Dendritic cell treated with granulocyte-macrophage colony-stimulating factor and Interleukin-4, amounts not matched to agents 40 ng/mL and 50 ng/mL, for 4 days (primary cell): ENCODE measurements around the gene KCNMA1.

Source experiments
- H3K27ac Mint-ChIP-seq: one replicate; pipeline ENCODE4 v1.8.0; 2022; ENCODE audit warnings: mild to moderate bottlenecking, mixed read lengths
- H3K27me3 Mint-ChIP-seq: one replicate; pipeline ENCODE4 v1.8.0; 2022; ENCODE audit warnings: mild to moderate bottlenecking, mixed read lengths
- H3K36me3 Mint-ChIP-seq: one replicate; pipeline ENCODE4 v1.8.0; 2022; ENCODE audit warnings: low read depth, mixed read lengths
- H3K4me1 Mint-ChIP-seq: one replicate; pipeline ENCODE4 v1.8.0; 2022; ENCODE audit warnings: low read depth, mixed read lengths
- H3K4me3 Mint-ChIP-seq: one replicate; pipeline ENCODE4 v1.8.0; 2022; ENCODE audit warnings: mild to moderate bottlenecking, moderate library complexity, mixed read lengths
- H3K9me3 Mint-ChIP-seq: one replicate; pipeline ENCODE4 v1.8.0; 2022; ENCODE audit warnings: mixed read lengths
- intact Hi-C: fragments of 100-400 bp; cut with micrococcal nuclease; formaldehyde crosslinking; loops from one replicate; pipeline ENCODE4 v1.15.0; 2022

KCNMA1 gene

DNA sequence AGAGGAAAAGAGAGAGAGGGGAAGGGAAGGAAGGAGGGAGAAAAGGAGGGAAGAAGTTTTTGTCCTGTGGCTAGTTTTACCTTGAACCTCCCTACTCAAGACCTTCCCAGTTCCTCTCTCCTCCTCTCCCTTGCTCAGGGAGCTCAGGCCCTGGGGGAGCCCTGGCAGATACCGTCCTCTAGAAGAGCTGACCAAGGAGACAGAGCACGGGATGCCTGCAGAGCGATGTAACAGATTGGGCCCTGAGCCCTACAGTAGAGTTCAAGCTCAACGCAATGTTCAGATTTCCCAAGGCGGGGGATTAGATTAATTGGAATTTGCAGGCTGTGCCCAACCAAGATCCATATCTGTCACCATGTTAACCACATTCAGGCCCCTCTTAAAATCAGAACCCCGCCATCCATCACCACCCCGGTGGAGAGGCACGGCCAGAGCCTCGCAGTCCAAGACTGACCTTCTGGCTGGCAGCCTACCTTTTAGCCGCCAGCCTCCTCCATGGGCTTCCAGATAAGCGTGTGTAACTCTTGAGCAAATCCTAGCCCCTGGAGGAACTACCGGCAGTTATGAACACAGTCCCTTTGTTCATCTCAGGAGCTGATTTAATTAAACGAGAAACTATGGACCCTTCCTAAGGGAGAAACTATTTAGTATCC is 70.6 kb downstream of the KCNMA1 start:
- Mint-ChIP-seq H3K27me3 (peaks cover 38% of the 10 kb centered on the region), H3K9me3 (no peaks in the 10 kb centered on the region), H3K4me1 (peaks cover 5% of the 10 kb centered on the region), H3K27ac (no peak overlapping the region), H3K36me3 (no peaks in the 10 kb centered on the region), H3K4me3 (no peak overlapping the region)
- intact Hi-C loops: no loop called here

DNA sequence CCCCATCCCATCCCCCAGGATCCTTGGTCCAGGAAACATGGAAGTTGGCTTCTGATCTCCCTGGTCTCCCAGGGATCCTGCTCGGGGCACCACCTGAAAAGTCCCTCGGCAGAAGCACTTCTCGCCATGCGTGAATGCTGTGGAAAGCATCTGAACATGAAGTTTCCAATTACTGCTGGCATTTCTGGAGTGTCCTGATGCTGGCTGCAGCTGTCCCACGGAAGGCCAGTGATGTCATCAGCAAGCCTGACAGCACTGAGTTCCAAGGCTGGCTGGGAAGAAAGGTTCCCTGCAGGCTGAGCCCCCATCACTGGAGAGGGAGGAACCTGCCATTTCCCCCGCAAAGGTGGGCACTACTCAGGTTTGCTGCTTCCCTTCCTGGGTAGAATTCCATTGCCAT is 71.4 kb downstream of the KCNMA1 start:
- Mint-ChIP-seq H3K36me3 (no peaks in the 10 kb centered on the region), H3K27ac (no peak overlapping the region), H3K9me3 (no peaks in the 10 kb centered on the region), H3K4me3 (no peak overlapping the region), H3K27me3 (peaks cover 38% of the 10 kb centered on the region), H3K4me1 (peaks cover 5% of the 10 kb centered on the region)
- intact Hi-C loops: no loop called here

DNA sequence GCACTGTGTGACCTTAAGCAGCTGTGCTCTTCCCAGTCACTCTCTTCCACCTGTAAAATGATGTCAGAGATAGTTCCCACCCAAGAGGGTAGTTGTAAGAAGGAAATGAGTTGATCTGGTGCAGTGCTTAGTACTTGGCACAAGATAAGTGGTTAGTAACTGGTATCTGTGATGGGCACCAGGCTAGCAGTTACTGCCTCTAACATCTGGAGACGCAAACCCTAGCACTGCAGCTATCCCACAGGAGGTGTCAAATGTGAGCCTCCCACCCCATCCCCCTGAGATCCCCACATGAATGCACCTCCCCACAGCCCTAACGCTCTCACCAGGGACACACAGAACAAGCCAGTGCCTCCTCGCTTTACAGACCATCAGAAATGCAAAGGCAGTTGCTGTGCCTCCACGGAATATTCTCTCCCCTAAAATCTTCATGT is 72.0 kb downstream of the KCNMA1 start:
- H3K4me1 Mint-ChIP-seq: peaks cover 5% of the 10 kb centered on the region
- H3K27ac Mint-ChIP-seq: no peak overlapping the region
- intact Hi-C loops: no loop called here
- peaks cover 40% of the 10 kb centered on the region for H3K27me3 Mint-ChIP-seq
- H3K4me3 Mint-ChIP-seq: no peak overlapping the region
- H3K36me3 Mint-ChIP-seq: no peaks in the 10 kb centered on the region
- H3K9me3 Mint-ChIP-seq: no peaks in the 10 kb centered on the region

DNA sequence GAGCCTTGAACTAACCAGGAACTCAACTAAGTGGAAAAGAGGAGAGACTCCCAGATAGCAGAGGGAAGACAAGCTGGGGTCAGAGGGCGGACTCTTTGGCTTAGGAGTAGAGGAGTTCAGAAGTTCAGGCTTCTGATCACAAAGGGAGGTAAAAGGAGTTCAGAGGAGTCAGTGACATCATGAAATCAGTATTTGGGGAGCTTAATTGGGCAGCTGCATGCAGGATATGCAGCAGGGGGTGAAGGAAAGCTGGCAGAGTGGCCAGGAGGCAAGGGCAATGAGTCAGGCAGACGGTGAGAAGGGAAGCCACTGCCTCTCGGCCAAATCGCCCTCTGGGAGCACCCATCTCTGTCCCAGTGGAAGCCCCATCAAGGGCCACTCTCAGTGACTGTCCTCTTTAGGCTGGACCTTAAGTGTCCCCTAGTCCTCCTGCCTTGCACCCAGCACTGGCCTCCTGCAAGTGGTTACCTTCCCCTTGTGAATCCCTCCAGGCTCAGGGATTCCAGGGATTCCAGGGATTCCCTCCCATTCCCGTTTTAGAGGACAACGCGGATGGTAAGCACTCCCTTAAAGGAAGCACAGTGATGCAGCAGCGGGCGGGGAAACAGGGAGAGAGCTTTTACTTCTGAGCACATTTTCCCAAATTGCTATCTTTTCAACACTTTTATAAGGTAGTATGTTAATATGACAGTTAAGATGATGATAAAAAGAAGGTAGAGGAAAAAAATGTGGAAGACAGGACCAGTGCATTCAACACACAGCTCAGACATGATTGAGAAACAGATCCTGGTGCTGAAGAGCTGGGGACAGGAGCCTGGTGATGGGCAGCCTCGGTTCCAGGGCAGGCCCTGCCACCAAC is 72.6 kb downstream of the KCNMA1 start:
- H3K27me3 Mint-ChIP-seq: peaks cover 42% of the 10 kb centered on the region
- peaks cover 5% of the 10 kb centered on the region for H3K4me1 Mint-ChIP-seq
- no peak overlapping the region for H3K4me3 Mint-ChIP-seq
- no peaks in the 10 kb centered on the region for H3K9me3 Mint-ChIP-seq
- no peaks in the 10 kb centered on the region for H3K36me3 Mint-ChIP-seq
- intact Hi-C loops: no loop called here
- no peak overlapping the region for H3K27ac Mint-ChIP-seq

DNA sequence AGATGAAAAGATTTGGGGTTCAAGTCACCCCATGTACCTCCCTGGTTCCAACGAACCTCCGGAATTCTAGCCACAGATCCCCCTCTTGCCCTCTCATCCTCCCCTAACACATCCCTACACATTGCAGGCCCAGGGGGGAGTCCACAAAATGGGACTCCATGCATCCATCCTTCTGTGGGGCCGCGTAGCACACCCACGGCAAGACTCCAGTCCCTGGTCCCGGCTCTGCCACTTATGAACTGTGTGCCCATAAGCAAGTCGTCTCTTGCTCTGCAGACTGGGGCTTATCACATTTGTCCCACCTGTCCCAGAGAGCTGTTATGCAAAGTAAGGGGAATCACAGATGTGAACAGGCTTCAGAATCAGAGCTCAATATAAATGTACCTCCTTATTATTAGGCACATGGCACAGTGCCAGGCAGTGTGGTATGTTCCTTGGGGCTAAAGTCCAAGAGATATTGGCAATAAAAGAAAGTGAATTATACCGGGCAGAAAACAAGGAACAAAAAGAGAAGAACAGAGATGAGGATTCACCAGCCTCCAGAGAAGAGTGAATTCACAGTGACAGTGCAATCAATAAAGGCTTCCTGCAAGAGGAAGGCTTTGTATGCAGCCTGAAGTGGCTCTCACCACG is 73.9 kb downstream of the KCNMA1 start:
- no peaks in the 10 kb centered on the region for H3K9me3 Mint-ChIP-seq
- peaks cover 5% of the 10 kb centered on the region for H3K4me1 Mint-ChIP-seq
- H3K27ac Mint-ChIP-seq: no peak overlapping the region
- intact Hi-C loops: no loop called here
- no peak overlapping the region for H3K4me3 Mint-ChIP-seq
- H3K36me3 Mint-ChIP-seq: no peaks in the 10 kb centered on the region
- peaks cover 42% of the 10 kb centered on the region for H3K27me3 Mint-ChIP-seq

DNA sequence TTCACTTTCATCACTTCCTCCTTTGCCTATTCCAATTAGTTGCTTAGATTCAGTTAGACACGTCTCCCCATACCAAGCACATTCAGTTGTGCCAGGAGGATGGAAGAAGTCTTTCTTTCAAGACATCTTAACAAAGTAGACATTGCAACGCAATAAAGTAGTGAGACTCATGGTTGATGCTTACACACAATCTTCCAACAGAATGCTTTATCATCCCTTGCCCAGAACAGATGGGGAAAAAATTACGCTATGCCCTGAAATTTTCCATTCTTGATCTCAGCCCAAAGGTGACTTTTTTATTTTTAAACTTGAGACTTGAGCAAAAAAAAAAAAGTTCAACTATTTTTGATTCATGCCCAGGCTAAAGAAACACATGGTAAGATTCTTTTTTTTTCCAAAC is 74.9 kb downstream of the KCNMA1 start:
- intact Hi-C loops: no loop called here
- Mint-ChIP-seq H3K9me3 (no peaks in the 10 kb centered on the region), H3K36me3 (no peaks in the 10 kb centered on the region), H3K27ac (no peak overlapping the region), H3K4me1 (peaks cover 5% of the 10 kb centered on the region), H3K4me3 (no peak overlapping the region), H3K27me3 (peaks cover 42% of the 10 kb centered on the region)

DNA sequence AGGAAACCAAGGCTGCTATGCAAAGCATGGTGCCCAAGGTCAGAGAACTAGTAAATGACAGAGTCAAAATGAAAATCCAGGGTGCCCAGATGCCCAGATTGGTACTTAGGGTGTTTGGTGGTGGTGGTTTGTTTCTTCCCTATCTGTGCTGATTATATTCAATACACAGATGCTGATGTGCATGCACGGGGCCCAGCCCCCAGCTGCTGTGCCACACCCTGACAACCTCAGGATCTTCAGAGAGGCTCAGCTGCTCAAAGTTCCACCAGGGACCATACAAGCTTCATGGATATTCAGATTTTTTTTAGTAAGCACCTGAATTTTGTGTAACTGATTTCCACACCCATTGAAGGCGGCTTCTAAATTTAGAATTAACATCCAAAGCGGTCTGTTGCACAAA is 75.6 kb downstream of the KCNMA1 start:
- no peaks in the 10 kb centered on the region for H3K9me3 Mint-ChIP-seq
- H3K27ac Mint-ChIP-seq: no peak overlapping the region
- no peak overlapping the region for H3K4me3 Mint-ChIP-seq
- intact Hi-C loops: no loop called here
- no peaks in the 10 kb centered on the region for H3K36me3 Mint-ChIP-seq
- H3K4me1 Mint-ChIP-seq: peaks cover 5% of the 10 kb centered on the region
- peaks cover 37% of the 10 kb centered on the region for H3K27me3 Mint-ChIP-seq

DNA sequence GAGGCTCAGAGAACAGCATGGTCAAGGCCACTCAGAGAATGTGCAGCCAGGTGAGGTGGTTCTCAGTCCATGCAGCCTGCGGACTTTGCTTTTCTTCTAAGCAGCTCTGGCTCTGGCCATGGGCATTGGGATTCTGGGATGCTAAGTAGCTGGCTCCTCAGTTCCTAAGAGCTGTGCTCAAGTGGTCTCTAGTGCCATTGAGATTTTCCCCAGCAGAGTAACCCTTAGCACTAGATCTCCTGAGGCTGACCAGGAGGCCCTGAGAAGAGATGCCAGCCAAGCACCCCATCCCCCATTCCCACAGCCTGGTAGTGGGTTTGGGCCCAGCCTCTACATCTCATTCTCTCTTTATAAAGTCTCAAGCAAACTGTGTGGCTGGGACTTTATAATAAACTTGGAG is 77.1 kb downstream of the KCNMA1 start:
- H3K4me3 Mint-ChIP-seq: no peak overlapping the region

DNA sequence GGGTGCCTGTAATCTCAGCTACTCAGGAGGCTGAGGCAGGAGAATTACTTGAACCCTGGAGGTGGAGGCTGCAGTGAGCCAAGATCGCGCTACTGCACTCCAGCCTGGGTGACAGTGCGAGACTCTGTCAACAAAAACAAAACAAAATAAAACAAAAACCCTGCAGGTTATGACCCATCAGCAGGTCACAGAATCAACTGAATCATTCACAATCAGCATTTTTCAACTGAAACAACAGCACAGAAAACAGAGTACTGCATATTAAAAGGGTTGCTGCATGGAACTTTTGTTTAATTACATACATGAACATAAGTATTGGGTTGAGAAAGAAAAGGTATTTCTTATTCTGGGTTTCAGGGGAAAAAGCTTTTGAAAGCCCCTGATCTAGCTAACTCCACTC is 77.6 kb downstream of the KCNMA1 start:
- peaks cover 19% of the 10 kb centered on the region for H3K27me3 Mint-ChIP-seq
- no peak overlapping the region for H3K4me3 Mint-ChIP-seq
- no peaks in the 10 kb centered on the region for H3K9me3 Mint-ChIP-seq
- no peak overlapping the region for H3K27ac Mint-ChIP-seq
- peaks cover 4% of the 10 kb centered on the region for H3K4me1 Mint-ChIP-seq
- H3K36me3 Mint-ChIP-seq: no peaks in the 10 kb centered on the region
- intact Hi-C loops: no loop called here

More for the DNA sequence above, 77.1 kb downstream of the KCNMA1 start:
- peaks cover under 1% of the 10 kb centered on the region for H3K4me1 Mint-ChIP-seq
- H3K36me3 Mint-ChIP-seq: no peaks in the 10 kb centered on the region
- H3K27ac Mint-ChIP-seq: no peak overlapping the region
- intact Hi-C loops: no loop called here
- H3K9me3 Mint-ChIP-seq: no peaks in the 10 kb centered on the region
- peaks cover 23% of the 10 kb centered on the region for H3K27me3 Mint-ChIP-seq

DNA sequence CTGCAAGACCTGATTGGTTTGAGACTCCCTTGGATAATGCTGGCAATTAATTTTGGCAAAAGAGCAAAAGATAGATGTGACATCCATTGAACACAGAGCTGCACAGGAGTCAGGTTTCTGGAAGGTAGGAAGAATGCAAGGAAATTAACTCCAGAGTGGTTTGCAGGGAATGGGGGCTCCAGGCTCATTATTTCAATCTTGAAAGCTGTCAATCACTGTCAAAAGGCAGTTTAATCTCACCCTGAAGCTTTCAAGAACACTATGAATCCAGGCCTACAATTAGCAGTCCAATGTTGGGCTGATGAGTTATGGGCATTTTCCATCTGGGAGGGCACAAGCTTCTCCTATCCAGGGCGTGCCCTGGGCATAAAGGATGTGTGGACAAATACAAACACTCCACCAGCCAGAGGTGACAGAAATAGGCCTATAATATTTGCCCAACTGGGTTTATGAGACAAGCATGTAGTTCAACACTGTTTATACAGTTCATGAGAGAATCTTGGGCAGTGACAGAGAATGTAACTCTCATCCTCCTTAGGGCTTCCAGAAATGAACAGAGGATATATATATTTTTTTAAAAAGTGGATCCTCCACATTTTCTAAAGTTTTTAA is 80.5 kb downstream of the KCNMA1 start:
- Mint-ChIP-seq H3K36me3 (no peaks in the 10 kb centered on the region), H3K4me3 (no peak overlapping the region), H3K27me3 (peaks cover 4% of the 10 kb centered on the region), H3K4me1 (peaks cover 30% of the 10 kb centered on the region), H3K27ac (no peak overlapping the region), H3K9me3 (no peaks in the 10 kb centered on the region)
- intact Hi-C loops: no loop called here

DNA sequence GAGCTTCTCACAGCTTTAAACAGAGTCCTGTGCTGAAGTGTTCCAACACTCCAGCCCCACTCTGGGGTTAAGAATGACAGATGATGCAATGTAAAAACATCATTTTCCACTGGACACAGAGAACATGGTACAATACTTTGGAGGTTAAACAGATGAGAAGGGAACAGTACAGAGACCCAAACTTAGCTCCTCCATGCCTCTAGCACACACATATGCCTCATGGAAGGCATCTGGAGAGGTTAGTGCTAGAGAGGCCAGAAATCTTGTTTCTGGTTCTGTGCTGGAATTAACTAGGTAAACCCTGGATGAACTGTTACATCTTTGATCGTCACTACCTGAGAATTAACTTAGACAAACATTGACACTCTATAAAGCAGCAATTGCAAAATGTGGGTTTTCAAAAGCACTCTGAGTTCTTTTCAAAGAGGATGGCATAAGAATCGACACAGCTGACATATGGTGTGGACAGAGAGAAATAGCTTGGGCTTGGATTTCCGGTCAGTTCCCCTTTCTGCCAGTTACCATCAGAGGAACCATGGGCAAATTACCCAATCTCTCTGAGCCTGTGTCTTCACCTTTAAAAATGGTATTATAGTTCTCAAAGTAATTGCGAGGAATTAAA is 81.9 kb downstream of the KCNMA1 start:
- H3K4me3 Mint-ChIP-seq: no peak overlapping the region
- peaks cover 2% of the 10 kb centered on the region for H3K27me3 Mint-ChIP-seq
- H3K36me3 Mint-ChIP-seq: no peaks in the 10 kb centered on the region
- intact Hi-C loops: no loop called here
- peak overlapping the region; percentile 88 for H3K27ac Mint-ChIP-seq
- peaks cover 38% of the 10 kb centered on the region for H3K4me1 Mint-ChIP-seq
- no peaks in the 10 kb centered on the region for H3K9me3 Mint-ChIP-seq

DNA sequence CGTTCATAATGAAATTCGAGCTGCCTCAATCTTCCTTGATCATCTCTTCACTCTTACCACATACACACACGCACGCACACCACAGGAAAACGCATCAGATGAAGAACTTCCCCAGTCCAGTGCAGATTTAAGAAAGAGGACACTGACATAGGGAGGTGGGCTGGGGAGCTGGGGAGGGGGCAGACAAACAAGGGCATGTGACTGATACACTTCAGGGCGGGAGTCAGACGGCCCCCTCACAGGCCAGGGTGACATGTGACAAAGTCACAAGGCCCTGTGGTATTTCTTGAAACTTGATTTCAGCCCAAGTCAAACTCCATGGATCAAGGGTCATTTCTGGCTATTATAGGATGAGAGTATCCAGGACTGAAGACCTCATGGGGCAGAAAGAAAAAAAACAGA is 82.6 kb downstream of the KCNMA1 start:
- Mint-ChIP-seq H3K4me1 (peaks cover 38% of the 10 kb centered on the region), H3K27ac (peak overlapping the region; percentile 88), H3K36me3 (no peaks in the 10 kb centered on the region), H3K27me3 (peaks cover under 1% of the 10 kb centered on the region), H3K9me3 (no peaks in the 10 kb centered on the region), H3K4me3 (no peak overlapping the region)
- intact Hi-C loops: no loop called here

DNA sequence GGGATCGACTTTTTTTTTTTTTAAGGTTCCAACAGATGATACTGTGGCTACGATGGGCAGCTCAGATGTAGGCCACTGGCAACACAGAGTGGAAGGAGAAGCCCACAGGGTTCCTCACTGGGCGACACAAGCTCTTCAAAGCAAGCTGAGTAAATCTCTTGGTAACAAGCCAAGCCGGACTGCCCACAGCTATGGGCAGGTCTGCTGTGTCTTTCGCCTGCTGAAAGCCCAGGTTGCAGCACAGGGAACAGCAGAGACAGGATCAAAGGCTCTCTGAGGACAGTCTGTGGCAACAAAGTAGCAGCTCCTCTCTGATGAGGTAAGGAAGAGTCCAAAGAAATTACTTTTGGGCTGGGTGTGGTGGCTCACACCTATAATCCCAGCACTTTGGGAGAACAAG is 83.6 kb downstream of the KCNMA1 start:
- H3K27ac Mint-ChIP-seq: peak overlapping the region; percentile 88
- intact Hi-C loops: no loop called here
- peaks cover 3% of the 10 kb centered on the region for H3K27me3 Mint-ChIP-seq
- no peaks in the 10 kb centered on the region for H3K36me3 Mint-ChIP-seq
- no peak overlapping the region for H3K4me3 Mint-ChIP-seq
- no peaks in the 10 kb centered on the region for H3K9me3 Mint-ChIP-seq
- peaks cover 48% of the 10 kb centered on the region for H3K4me1 Mint-ChIP-seq
